T-helper 17 cell (primary cell): Measurements from ENCODE around the gene PTX3. TPM values are rescaled to one million over a fixed set of nuclear protein-coding genes. Genes with fewer than 3 reads are reported as not detected.

Experiments used
- ATAC-seq: fragments of 150-1000 bp; cut with Tn5 transposase; 2 replicates; pipeline ENCODE4 v1.10.0; 2021; ENCODE audit warnings: mild to moderate bottlenecking, moderate library complexity
- DNase-seq, 3 donors: peaks; one replicate each; pipeline versions ENCODE4 v3.0.0 to v3.0.0-alpha.2; 2020 to 2021
- H3K9me3 ChIP-seq: one replicate; pipeline ENCODE4 v1.7.0; 2013; ENCODE audit warnings: low read length, mild to moderate bottlenecking; ENCODE audit not compliant: control insufficient read depth, poor library complexity, severe bottlenecking
- H3K27ac Mint-ChIP-seq: one replicate; pipeline ENCODE4 v1.8.0; 2022; ENCODE audit warnings: mild to moderate bottlenecking, moderate library complexity, mixed read lengths
- H3K27me3 Mint-ChIP-seq: one replicate; pipeline ENCODE4 v1.8.0; 2022; ENCODE audit warnings: mixed read lengths
- H3K36me3 Mint-ChIP-seq: one replicate; pipeline ENCODE4 v1.8.0; 2022; ENCODE audit warnings: low read depth, mixed read lengths
- H3K4me1 Mint-ChIP-seq: one replicate; pipeline ENCODE4 v1.8.0; 2022; ENCODE audit warnings: mild to moderate bottlenecking, mixed read lengths
- H3K4me3 Mint-ChIP-seq: one replicate; pipeline ENCODE4 v1.8.0; 2022; ENCODE audit warnings: mild to moderate bottlenecking, moderate library complexity, mixed read lengths
- total RNA-seq, 4 donors: library from RNA in 2 of 4; stranded (reverse) in 2 of 4; gene quantifications; one replicate each; pipeline ENCODE4 v1.2.3 and lab custom pipeline; 2022 to 2026

The PTX3 gene
- total RNA-seq, 2 donors from 2014 or later = 0.50 to 1.2 TPM

GRCh38 chr3:157469561-157470294 lies 33.1 kb downstream of the PTX3 start:
- peaks cover 27% of the 10 kb centered on the region for H3K27me3 Mint-ChIP-seq
- H3K27ac Mint-ChIP-seq = no peak overlapping the region
- no peaks in the 10 kb centered on the region for H3K36me3 Mint-ChIP-seq
- ATAC-seq (no peak), DNase-seq (no peak)
- H3K9me3 ChIP-seq = no peaks in the 10 kb centered on the region
- H3K4me3 Mint-ChIP-seq = no peak overlapping the region
- no peaks in the 10 kb centered on the region for H3K4me1 Mint-ChIP-seq

GRCh38 chr3:157471064-157471463 lies 34.4 kb downstream of the PTX3 start:
- no peak for ATAC-seq
- no peaks in the 10 kb centered on the region for H3K36me3 Mint-ChIP-seq
- H3K4me3 Mint-ChIP-seq = no peak overlapping the region
- no peaks in the 10 kb centered on the region for H3K4me1 Mint-ChIP-seq
- H3K27ac Mint-ChIP-seq = no peak overlapping the region
- peaks cover 22% of the 10 kb centered on the region for H3K27me3 Mint-ChIP-seq
- no peak for DNase-seq
- H3K9me3 ChIP-seq = no peaks in the 10 kb centered on the region

GRCh38 chr3:157472648-157473047 lies 36.0 kb downstream of the PTX3 start:
- Mint-ChIP-seq H3K27me3 (peaks cover 16% of the 10 kb centered on the region), H3K4me3 (no peak overlapping the region)
- H3K9me3 ChIP-seq = no peaks in the 10 kb centered on the region

GRCh38 chr3:157475921-157476414 lies 39.3 kb downstream of the PTX3 start:
- Mint-ChIP-seq H3K4me1 (no peaks in the 10 kb centered on the region), H3K27ac (no peak overlapping the region), H3K36me3 (no peaks in the 10 kb centered on the region), H3K27me3 (peaks cover 2% of the 10 kb centered on the region), H3K4me3 (no peak overlapping the region)
- H3K9me3 ChIP-seq = no peaks in the 10 kb centered on the region
- DNase-seq (no peak), ATAC-seq (no peak)

More at GRCh38 chr3:157472648-157473047, 36.0 kb downstream of the PTX3 start:
- no peak for DNase-seq
- Mint-ChIP-seq H3K36me3 (no peaks in the 10 kb centered on the region), H3K4me1 (no peaks in the 10 kb centered on the region), H3K27ac (no peak overlapping the region)
- no peak for ATAC-seq

- H3K4me3 Mint-ChIP-seq = no peak overlapping the region
- no peaks in the 10 kb centered on the region for H3K36me3 Mint-ChIP-seq
- DNase-seq (no peak), ATAC-seq (no peak)
- H3K27ac Mint-ChIP-seq = no peak overlapping the region
- no peaks in the 10 kb centered on the region for H3K4me1 Mint-ChIP-seq
- H3K27me3 Mint-ChIP-seq = peaks cover 1% of the 10 kb centered on the region
- H3K9me3 ChIP-seq = no peaks in the 10 kb centered on the region
Observed at GRCh38 chr3:157477441-157477840, 40.8 kb downstream of the PTX3 start.

- no peak overlapping the region for H3K4me3 Mint-ChIP-seq
- ATAC-seq (no peak), DNase-seq (no peak)
- H3K27me3 Mint-ChIP-seq = peaks cover 22% of the 10 kb centered on the region
- H3K9me3 ChIP-seq = no peaks in the 10 kb centered on the region
- H3K4me1 Mint-ChIP-seq = no peaks in the 10 kb centered on the region
- no peak overlapping the region for H3K27ac Mint-ChIP-seq
- H3K36me3 Mint-ChIP-seq = no peaks in the 10 kb centered on the region
Observed at GRCh38 chr3:157479464-157480243, 43.0 kb downstream of the PTX3 start.

- Mint-ChIP-seq H3K36me3 (no peaks in the 10 kb centered on the region), H3K4me1 (peaks cover 3% of the 10 kb centered on the region), H3K27ac (no peak overlapping the region), H3K4me3 (no peak overlapping the region), H3K27me3 (peaks cover 30% of the 10 kb centered on the region)
- no peak for ATAC-seq
- no peak for DNase-seq
- H3K9me3 ChIP-seq = no peaks in the 10 kb centered on the region
Observed at GRCh38 chr3:157487339-157487738, 50.7 kb downstream of the PTX3 start.

- Mint-ChIP-seq H3K27ac (no peak overlapping the region), H3K4me3 (no peak overlapping the region), H3K36me3 (no peaks in the 10 kb centered on the region), H3K4me1 (peaks cover 3% of the 10 kb centered on the region), H3K27me3 (peaks cover 27% of the 10 kb centered on the region)
- ATAC-seq (no peak), DNase-seq (no peak)
- no peaks in the 10 kb centered on the region for H3K9me3 ChIP-seq
Observed at GRCh38 chr3:157488144-157488543, 51.5 kb downstream of the PTX3 start.

- ATAC-seq (no peak), DNase-seq (no peak)
- Mint-ChIP-seq H3K4me1 (peaks cover 5% of the 10 kb centered on the region), H3K4me3 (no peak overlapping the region), H3K27ac (no peak overlapping the region), H3K36me3 (no peaks in the 10 kb centered on the region), H3K27me3 (peaks cover 40% of the 10 kb centered on the region)
- H3K9me3 ChIP-seq = no peaks in the 10 kb centered on the region
Observed at GRCh38 chr3:157491136-157491535, 54.5 kb downstream of the PTX3 start.

Other genes starting within 250 kb of the PTX3 start
- 1 to 10 TPM in 1 of 2 donors, under 1 TPM in 1; 0.15 to 3.9 TPM for gene VEPH1, start 66.6 kb downstream of the PTX3 start, total RNA-seq